ENCODE data around the gene BNIP2.

GRCh38 chr15:59654046-59654445 is 35.1 kb downstream of the BNIP2 start:
- TF ChIP-seq CTCF (IDR thresholded peaks at IDR 0.05; ENCODE audit: insufficient read depth, low read length), result no peak
- TF ChIP-seq REST (IDR thresholded peaks at IDR 0.05; ENCODE audit: insufficient replicate concordance, low read depth), result no peak
- TF ChIP-seq GABPA (IDR thresholded peaks at IDR 0.05; ENCODE audit: low read depth), result no peak
- TF ChIP-seq POLR2AphosphoS5 (IDR thresholded peaks at IDR 0.05; ENCODE audit: low read depth), result no peak
- no peak for TF ChIP-seq SPI1 (IDR thresholded peaks at IDR 0.05; ENCODE audit: borderline replicate concordance, low read depth)
